OCI-LY7 (cell line): ENCODE results near the gene CPNE5. TPM values are rescaled to one million over a fixed set of nuclear protein-coding genes. Genes with fewer than 3 reads are reported as not detected.

Experiments used
- BruUV-seq: library from RNA; stranded (reverse); fragments of 400-500 nt; replicated peaks from 2 replicates; lab custom pipeline; 2021; lab: Mats Ljungman, UMichigan
- CTCF ChIA-PET: fragments of 300-600 bp; sonication (Branson Sonifier 250); formaldehyde crosslinking; loops from one replicate; lab custom pipeline; 2022; ENCODE audit warnings: antibody characterized with exemption; ENCODE audit not compliant: unreplicated experiment; lab: Charles Lee
- POLR2A ChIA-PET: fragments of 300-600 bp; sonication (Branson Sonifier 250); formaldehyde crosslinking; loops from one replicate; lab custom pipeline; 2022; ENCODE audit warnings: antibody characterized with exemption; lab: Charles Lee
- DNase-seq: peaks from one replicate; pipeline ENCODE4 v3.0.0-alpha.2; 2015; ENCODE audit warnings: low spot score
- H2AFZ ChIP-seq: fragments of 200-600 bp; sonication (generic), shearing (Covaris generic); 2 replicates; pipeline ENCODE4 v1.6.1; 2014; ENCODE audit warnings: mild to moderate bottlenecking, antibody characterized with exemption, low read length, moderate library complexity
- H3K27ac ChIP-seq: fragments of 200-600 bp; sonication (generic); 2 replicates; pipeline ENCODE4 v1.5.1; 2014; ENCODE audit warnings: mixed run types, low read depth, mild to moderate bottlenecking, moderate library complexity, low read length, inconsistent platforms; ENCODE audit not compliant: poor library complexity, severe bottlenecking
- H3K36me3 ChIP-seq: fragments of 200-600 bp; sonication (generic); 2 replicates; pipeline ENCODE4 v1.6.1; 2014; ENCODE audit warnings: mild to moderate bottlenecking, antibody characterized with exemption, low read length, moderate library complexity, mixed read lengths; ENCODE audit not compliant: insufficient read depth
- H3K4me1 ChIP-seq: fragments of 200-600 bp; sonication (generic); 2 replicates; pipeline ENCODE4 v1.5.1; 2014; ENCODE audit warnings: mild to moderate bottlenecking, low read length; ENCODE audit not compliant: insufficient read depth, poor library complexity, severe bottlenecking
- H3K4me2 ChIP-seq: fragments of 200-600 bp; sonication (generic); 2 replicates; pipeline ENCODE4 v1.6.1; 2014; ENCODE audit warnings: mild to moderate bottlenecking, low read length
- H3K4me3 ChIP-seq: fragments of 200-600 bp; sonication (generic); 2 replicates; pipeline ENCODE4 v1.5.1; 2014; ENCODE audit warnings: mild to moderate bottlenecking, low read depth, low read length; ENCODE audit not compliant: poor library complexity, severe bottlenecking
- H3K79me2 ChIP-seq: fragments of 200-600 bp; sonication (generic); 2 replicates; pipeline ENCODE4 v1.6.1; 2016; ENCODE audit warnings: low read depth, mild to moderate bottlenecking, low read length, moderate library complexity, mixed read lengths; ENCODE audit not compliant: insufficient read depth
- H3K9me2 ChIP-seq: fragments of 200-600 bp; sonication (generic); 2 replicates; pipeline ENCODE4 v1.6.1; 2016; ENCODE audit warnings: mild to moderate bottlenecking, low read length, mixed read lengths; ENCODE audit not compliant: insufficient read depth
- H3K9me3 ChIP-seq: fragments of 200-600 bp; sonication (generic); 2 replicates; pipeline ENCODE4 v1.6.1; 2014; ENCODE audit warnings: mild to moderate bottlenecking, mixed run types, low read length, mixed read lengths
- H4K20me1 ChIP-seq: fragments of 200-600 bp; sonication (generic); 2 replicates; pipeline ENCODE4 v1.6.1; 2014; ENCODE audit warnings: mild to moderate bottlenecking, antibody characterized with exemption, low read length, moderate library complexity, mixed read lengths; ENCODE audit not compliant: insufficient read depth
- EZH2phosphoT487 ChIP-seq: fragments of 200-600 bp; sonication (generic); IDR thresholded peaks from 2 replicates; pipeline ENCODE4 v1.6.1; 2018; ENCODE audit warnings: low read depth, borderline replicate concordance, mild to moderate bottlenecking, mixed run types, antibody characterized with exemption, low read length, moderate library complexity, mixed read lengths
- intact Hi-C: fragments of 100-400 bp; cut with micrococcal nuclease; formaldehyde crosslinking; loops from one replicate; pipeline ENCODE4 v1.10.0; 2022; ENCODE audit not compliant: unreplicated experiment
- total RNA-seq, 2 experiments: library from RNA; depleted of rRNA in 1 of 2; stranded (reverse); fragments of >200 nt in 1 of 2; shearing (Covaris generic) in 1 of 2; gene quantifications; 2 replicates each; pipeline ENCODE4 v1.2.3, GENCODE V29; 2014 to 2022
- TF ChIP-seq, protein P1 (sequence below): fragments of 200-600 bp; sonication (generic); conservative IDR thresholded peaks from 2 replicates; pipeline ENCODE4 v1.5.1; 2014; ENCODE audit warnings: mild to moderate bottlenecking, antibody characterized with exemption, low read length, moderate library complexity, mixed read lengths

CPNE5 gene
- total RNA-seq, 2 experiments from 2014 or later = 37.7 to 89.8 TPM

DNA sequence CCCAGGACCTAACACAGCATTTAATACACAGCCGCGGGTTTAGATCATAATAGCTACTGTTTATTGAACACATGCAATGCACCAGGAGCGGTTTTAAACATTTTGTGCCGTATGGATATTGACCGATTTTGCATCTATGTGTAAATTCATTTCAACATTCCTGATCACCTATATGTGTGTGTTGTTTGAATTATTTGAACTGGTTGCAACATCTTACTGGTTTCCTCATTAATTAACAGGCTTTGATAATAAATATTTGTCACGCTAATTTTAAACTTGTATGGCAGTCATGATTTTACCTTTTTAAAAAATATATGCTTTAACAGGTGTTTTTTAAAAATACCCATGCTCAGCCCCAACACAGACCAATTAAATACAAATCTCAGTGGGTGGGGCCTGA lies 35.8 kb downstream of the CPNE5 start:
- CTCF ChIA-PET = interaction anchor here (0.6 kb wide), 2 partner anchors 45 to 53 kb away, joined by 3 read pairs; no protein-coding TSS in a partner anchor

DNA sequence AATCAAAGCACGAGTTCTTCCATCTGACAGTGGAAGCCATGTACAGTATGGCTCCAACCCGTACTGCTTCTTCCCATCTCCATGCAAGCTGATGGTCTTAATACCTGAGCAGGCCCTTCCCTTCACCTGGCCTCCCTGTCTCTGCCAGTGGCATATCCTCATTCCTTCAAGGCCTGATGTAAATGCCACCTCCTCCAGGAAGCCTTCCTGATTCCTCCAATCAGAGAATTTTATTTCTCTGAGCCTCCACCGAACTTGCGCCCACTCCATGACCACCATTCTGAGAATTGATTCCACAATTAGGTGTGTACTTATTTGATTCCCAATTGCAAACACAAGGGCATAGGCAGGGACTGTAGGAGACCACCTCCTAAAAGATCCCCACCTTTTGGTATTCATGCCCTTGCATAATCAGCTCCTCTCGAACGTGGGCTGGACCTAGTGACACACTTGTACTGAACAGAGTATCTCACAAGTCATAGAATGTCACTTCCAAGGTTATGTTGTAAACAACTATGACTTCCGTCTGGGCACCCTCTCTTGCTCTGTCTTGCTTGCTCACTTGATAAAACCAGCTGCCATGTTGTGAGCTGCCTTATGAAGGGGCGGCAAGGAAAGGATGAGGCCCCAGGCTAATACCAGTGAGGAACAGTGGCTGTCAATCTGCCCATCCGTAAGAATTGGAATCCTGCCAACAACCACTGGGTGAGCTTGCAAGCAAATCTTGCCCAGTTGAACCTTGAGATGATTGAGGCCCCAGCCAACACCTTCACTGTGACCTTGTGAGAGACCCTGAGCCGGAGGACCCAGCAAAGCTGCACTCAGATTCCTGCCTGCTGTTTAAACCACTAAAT lies 38.8 kb downstream of the CPNE5 start:
- no peak for DNase-seq
- Histone ChIP-seq H3K36me3 (no peaks in the 10 kb centered on the region), H3K9me3 (no peaks in the 10 kb centered on the region), H3K4me2 (no peak overlapping the region), H3K79me2 (no peaks in the 10 kb centered on the region), H3K4me1 (peaks cover 5% of the 10 kb centered on the region), H3K4me3 (no peak overlapping the region), H2AFZ (no peak overlapping the region), H3K9me2 (no peaks in the 10 kb centered on the region), H4K20me1 (no peaks in the 10 kb centered on the region), H3K27ac (no peak overlapping the region)
- BruUV-seq = no TSS peak
- POLR2A ChIA-PET = interaction anchor here (1.1 kb wide), 1 partner anchor 11 kb away, joined by 4 read pairs; no protein-coding TSS in a partner anchor
- CTCF ChIA-PET = no interaction called here
- TF ChIP-seq EZH2phosphoT487 = no peak
- TF ChIP-seq, protein P1, sequence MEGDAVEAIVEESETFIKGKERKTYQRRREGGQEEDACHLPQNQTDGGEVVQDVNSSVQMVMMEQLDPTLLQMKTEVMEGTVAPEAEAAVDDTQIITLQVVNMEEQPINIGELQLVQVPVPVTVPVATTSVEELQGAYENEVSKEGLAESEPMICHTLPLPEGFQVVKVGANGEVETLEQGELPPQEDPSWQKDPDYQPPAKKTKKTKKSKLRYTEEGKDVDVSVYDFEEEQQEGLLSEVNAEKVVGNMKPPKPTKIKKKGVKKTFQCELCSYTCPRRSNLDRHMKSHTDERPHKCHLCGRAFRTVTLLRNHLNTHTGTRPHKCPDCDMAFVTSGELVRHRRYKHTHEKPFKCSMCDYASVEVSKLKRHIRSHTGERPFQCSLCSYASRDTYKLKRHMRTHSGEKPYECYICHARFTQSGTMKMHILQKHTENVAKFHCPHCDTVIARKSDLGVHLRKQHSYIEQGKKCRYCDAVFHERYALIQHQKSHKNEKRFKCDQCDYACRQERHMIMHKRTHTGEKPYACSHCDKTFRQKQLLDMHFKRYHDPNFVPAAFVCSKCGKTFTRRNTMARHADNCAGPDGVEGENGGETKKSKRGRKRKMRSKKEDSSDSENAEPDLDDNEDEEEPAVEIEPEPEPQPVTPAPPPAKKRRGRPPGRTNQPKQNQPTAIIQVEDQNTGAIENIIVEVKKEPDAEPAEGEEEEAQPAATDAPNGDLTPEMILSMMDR = no peak
- intact Hi-C loops = no loop called here

More for the DNA sequence above, 35.8 kb downstream of the CPNE5 start:
- H3K4me1 ChIP-seq = no peaks in the 10 kb centered on the region
- no peak overlapping the region for H3K27ac ChIP-seq
- no peaks in the 10 kb centered on the region for H3K36me3 ChIP-seq
- BruUV-seq = no TSS peak
- no peak for TF ChIP-seq EZH2phosphoT487
- TF ChIP-seq, protein P1 = no peak
- DNase-seq = no peak
- intact Hi-C loops = no loop called here
- POLR2A ChIA-PET = no interaction called here
- no peaks in the 10 kb centered on the region for H4K20me1 ChIP-seq
- no peaks in the 10 kb centered on the region for H3K9me2 ChIP-seq
- H2AFZ ChIP-seq = no peak overlapping the region
- H3K4me2 ChIP-seq = no peak overlapping the region
- no peak overlapping the region for H3K4me3 ChIP-seq
- no peaks in the 10 kb centered on the region for H3K79me2 ChIP-seq
- no peaks in the 10 kb centered on the region for H3K9me3 ChIP-seq

DNA sequence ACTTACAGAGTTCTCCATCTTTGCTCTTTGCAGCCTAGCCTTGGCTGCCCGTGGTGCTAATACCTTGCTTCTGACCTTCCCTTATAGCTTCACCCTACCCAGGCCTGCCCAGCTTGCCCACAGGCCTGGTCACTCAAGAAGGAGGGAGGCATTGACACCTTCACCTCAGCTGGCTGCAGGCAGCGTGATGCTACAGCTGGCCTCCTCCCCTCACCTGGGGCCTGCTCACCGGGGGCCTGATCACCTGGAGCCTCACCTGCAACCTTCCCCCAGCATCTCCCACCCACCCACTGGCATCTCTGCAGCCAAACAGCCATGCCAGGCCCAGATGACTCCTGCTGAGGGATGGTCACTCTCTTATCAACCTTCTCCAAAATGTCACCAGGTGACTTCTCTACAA lies 40.4 kb downstream of the CPNE5 start:
- CTCF ChIA-PET = interaction anchor here (0.5 to 0.9 kb wide), 2 partner anchors 11 to 16 kb away, joined by 3 to 4 read pairs; no protein-coding TSS in a partner anchor
- H4K20me1 ChIP-seq = no peaks in the 10 kb centered on the region
- DNase-seq = no peak
- H3K9me3 ChIP-seq = no peaks in the 10 kb centered on the region
- no peak overlapping the region for H3K27ac ChIP-seq
- H3K9me2 ChIP-seq = no peaks in the 10 kb centered on the region
- H2AFZ ChIP-seq = no peak overlapping the region
- H3K79me2 ChIP-seq = no peaks in the 10 kb centered on the region
- no peaks in the 10 kb centered on the region for H3K36me3 ChIP-seq
- intact Hi-C loops = no loop called here
- POLR2A ChIA-PET = no interaction called here
- no peak overlapping the region for H3K4me3 ChIP-seq
- H3K4me2 ChIP-seq = no peak overlapping the region
- no TSS peak for BruUV-seq
- H3K4me1 ChIP-seq = peaks cover 12% of the 10 kb centered on the region
- TF ChIP-seq, protein P1 = no peak
- TF ChIP-seq EZH2phosphoT487 = no peak
